ENCODE measurements around the gene PTGDS. TPM values are rescaled to one million over a fixed set of nuclear protein-coding genes. Genes with fewer than 3 reads are reported as not detected.

Gene PTGDS
- total RNA-seq, 4 donors from 2014 or later = 6.8 to 59.1 (median 17.8) TPM

- intact Hi-C loops (cut with DNase I; ENCODE audit: low total_unique reads) (loop anchor here (5.0 kb wide), 1 partner anchor 84 kb away; the partner anchor contains the start of gene C8G), in situ Hi-C loops (cut with MboI; ENCODE audit: low pct_ligation_motif_present in 1 of 4, low pct_unique_long_range_greater_than_20kb in 1 of 4, low sequenced_read_pairs in 3 of 4) (loop anchor here in 3 of 4 donors (10.0 to 25.0 kb wide), 2 partner anchors 244 to 246 kb away; partner anchors contain the start of genes CCDC183 (in 2 of the 3) and TMEM141 (in 2 of the 3))
- no peak for DNase-seq
- Histone ChIP-seq H3K36me3 (no peaks in the 10 kb centered on the region), H3K27ac (no peak overlapping the region), H3K4me1 (peaks cover 23 to 65% (median 48%) of the 10 kb centered on the region in 4 donors), H3K27me3 (no peaks in the 10 kb centered on the region), H3K4me3 (no peak overlapping the region), H3K9me3 (no peaks in the 10 kb centered on the region)
- WGBS, 2 donors (ENCODE audit: low coverage in 1 of 2) = 60 to 74% methylated on average over 1 to 51 of the region's 65 CpGs
- TF ChIP-seq POLR2AphosphoS5 (IDR thresholded peaks at IDR 0.05) (no peak), POLR2A (IDR thresholded peaks at IDR 0.05) (no peak)
Measured at GRCh38 chr9:137030538-137031527, 53.5 kb downstream of the PTGDS start.

Other genes with a start within 250 kb of the PTGDS start
- 10 to 100 TPM in 1 of 4 donors, 1 to 10 TPM in 2, under 1 TPM in 1; 0.96 to 33.6 (median 3.3) TPM for gene LCN10, start 234.6 kb upstream of the PTGDS start, total RNA-seq
- 1 to 10 TPM in 2 of 4 donors, not detected in 2; 1.1 to 2.9 TPM for gene LCN6, start 229.0 kb upstream of the PTGDS start, total RNA-seq
- not detected for gene LCN8, start 219.3 kb upstream of the PTGDS start, total RNA-seq
- 10 to 100 TPM in 1 of 4 donors, 1 to 10 TPM in 1, not detected in 2; 6.4 to 11.9 TPM for gene LCN15, start 213.0 kb upstream of the PTGDS start, total RNA-seq
- 100 to 1,000 TPM; 179 to 392 (median 224) TPM for gene TMEM141, start 186.2 kb upstream of the PTGDS start, total RNA-seq
- gene CCDC183, start 181.2 kb upstream of the PTGDS start, total RNA-seq = 100 to 1,000 TPM in 1 of 4 donors, 10 to 100 TPM in 3; 25.2 to 161 (median 63.5) TPM
- gene RABL6, start 169.6 kb upstream of the PTGDS start, total RNA-seq = 100 to 1,000 TPM in 3 of 4 donors, 10 to 100 TPM in 1; 71.3 to 227 (median 160) TPM
- gene AJM1, start 135.0 kb upstream of the PTGDS start, total RNA-seq = 10 to 100 TPM in 3 of 4 donors, 1 to 10 TPM in 1; 9.8 to 26.5 (median 17.0) TPM
- 100 to 1,000 TPM in 2 of 4 donors, 10 to 100 TPM in 2; 69.7 to 134 (median 107) TPM for gene PHPT1, start 128.1 kb upstream of the PTGDS start, total RNA-seq
- gene MAMDC4, start 125.2 kb upstream of the PTGDS start, total RNA-seq = 10 to 100 TPM; 11.4 to 52.5 (median 23.2) TPM
- gene EDF1, start 111.2 kb upstream of the PTGDS start, total RNA-seq = 100 to 1,000 TPM; 353 to 618 (median 555) TPM
- 10 to 100 TPM; 12.5 to 60.6 (median 13.8) TPM for gene TRAF2, start 91.0 kb upstream of the PTGDS start, total RNA-seq
- 100 to 1,000 TPM; 294 to 820 (median 446) TPM for gene FBXW5, start 32.8 kb upstream of the PTGDS start, total RNA-seq
- 1 to 10 TPM in 3 of 4 donors, not detected in 1; 4.3 to 7.9 (median 6.4) TPM for gene C8G, start 32.3 kb upstream of the PTGDS start, total RNA-seq
- gene LCN12, start 25.2 kb upstream of the PTGDS start, total RNA-seq = 10 to 100 TPM in 1 of 4 donors, 1 to 10 TPM in 3; 1.2 to 52.7 (median 5.5) TPM
- under 1 TPM in 2 of 4 donors, not detected in 2; 0.27 to 0.75 TPM for gene LCNL1, start 5.5 kb downstream of the PTGDS start, total RNA-seq
- 10 to 100 TPM; 49.3 to 85.2 (median 66.0) TPM for gene PAXX, start 14.9 kb downstream of the PTGDS start, total RNA-seq
- gene CLIC3, start 19.1 kb downstream of the PTGDS start, total RNA-seq = 1 to 10 TPM in 2 of 4 donors, not detected in 2; 2.5 to 3.8 TPM
- gene ABCA2, start 50.7 kb downstream of the PTGDS start, total RNA-seq = 100 to 1,000 TPM in 2 of 4 donors, 10 to 100 TPM in 2; 51.1 to 204 (median 96.5) TPM
- gene FUT7, start 54.6 kb downstream of the PTGDS start, total RNA-seq = not detected
- gene NPDC1, start 68.7 kb downstream of the PTGDS start, total RNA-seq = 100 to 1,000 TPM in 2 of 4 donors, 10 to 100 TPM in 2; 58.0 to 972 (median 274) TPM
- 10 to 100 TPM in 3 of 4 donors, 1 to 10 TPM in 1; 3.6 to 17.1 (median 14.1) TPM for gene ENTPD2, start 76.6 kb downstream of the PTGDS start, total RNA-seq
- gene SAPCD2, start 93.1 kb downstream of the PTGDS start, total RNA-seq = 10 to 100 TPM in 1 of 4 donors, 1 to 10 TPM in 2, under 1 TPM in 1; 0.37 to 37.2 (median 3.3) TPM
- 10 to 100 TPM in 2 of 4 donors, 1 to 10 TPM in 2; 6.4 to 28.8 (median 11.7) TPM for gene UAP1L1, start 100.0 kb downstream of the PTGDS start, total RNA-seq
- gene MAN1B1, start 109.5 kb downstream of the PTGDS start, total RNA-seq = 100 to 1,000 TPM in 1 of 4 donors, 10 to 100 TPM in 3; 56.5 to 106 (median 70.0) TPM
- 100 to 1,000 TPM in 2 of 4 donors, 10 to 100 TPM in 2; 54.2 to 141 (median 103) TPM for gene DPP7, start 137.2 kb downstream of the PTGDS start, total RNA-seq
- under 1 TPM in 1 of 4 donors, not detected in 3; 0.14 TPM for gene GRIN1, start 161.7 kb downstream of the PTGDS start, total RNA-seq
- 100 to 1,000 TPM in 1 of 4 donors, 10 to 100 TPM in 3; 31.8 to 437 (median 64.8) TPM for gene LRRC26, start 192.5 kb downstream of the PTGDS start, total RNA-seq
- not detected for gene TMEM210, start 194.6 kb downstream of the PTGDS start, total RNA-seq
- gene ANAPC2, start 211.1 kb downstream of the PTGDS start, total RNA-seq = 100 to 1,000 TPM in 2 of 4 donors, 10 to 100 TPM in 2; 37.0 to 176 (median 70.3) TPM
- gene SSNA1, start 211.2 kb downstream of the PTGDS start, total RNA-seq = 100 to 1,000 TPM in 2 of 4 donors, 10 to 100 TPM in 2; 93.5 to 104 (median 99.8) TPM
- 100 to 1,000 TPM in 2 of 4 donors, 10 to 100 TPM in 2; 76.2 to 228 (median 117) TPM for gene TPRN, start 223.2 kb downstream of the PTGDS start, total RNA-seq
- gene TMEM203, start 228.1 kb downstream of the PTGDS start, total RNA-seq = 10 to 100 TPM; 18.9 to 42.1 (median 28.7) TPM
- gene NDOR1, start 228.2 kb downstream of the PTGDS start, total RNA-seq = 10 to 100 TPM; 14.3 to 47.5 (median 22.0) TPM
- 10 to 100 TPM in 1 of 4 donors, 1 to 10 TPM in 2, not detected in 1; 2.3 to 26.5 (median 7.5) TPM for gene RNF208, start 244.7 kb downstream of the PTGDS start, total RNA-seq
- not detected for gene CYSRT1, start 247.7 kb downstream of the PTGDS start, total RNA-seq
- not detected for gene RNF224, start 250.0 kb downstream of the PTGDS start, total RNA-seq

Data from transverse colon (tissue), 4 donors.